KG1 (cell line): ENCODE measurements around the gene EFCAB10.

ENCODE experiments used
- DNase-seq: peaks from one replicate; lab custom pipeline; 2025; lab: John Stamatoyannopoulos, UW

EFCAB10 gene, protein sequence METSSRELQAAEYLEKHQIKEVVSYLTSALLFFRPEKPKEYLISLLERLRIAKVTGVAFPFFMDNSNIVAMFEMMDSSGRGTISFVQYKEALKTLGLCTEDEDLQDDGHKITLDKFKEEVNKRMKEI

DNA sequence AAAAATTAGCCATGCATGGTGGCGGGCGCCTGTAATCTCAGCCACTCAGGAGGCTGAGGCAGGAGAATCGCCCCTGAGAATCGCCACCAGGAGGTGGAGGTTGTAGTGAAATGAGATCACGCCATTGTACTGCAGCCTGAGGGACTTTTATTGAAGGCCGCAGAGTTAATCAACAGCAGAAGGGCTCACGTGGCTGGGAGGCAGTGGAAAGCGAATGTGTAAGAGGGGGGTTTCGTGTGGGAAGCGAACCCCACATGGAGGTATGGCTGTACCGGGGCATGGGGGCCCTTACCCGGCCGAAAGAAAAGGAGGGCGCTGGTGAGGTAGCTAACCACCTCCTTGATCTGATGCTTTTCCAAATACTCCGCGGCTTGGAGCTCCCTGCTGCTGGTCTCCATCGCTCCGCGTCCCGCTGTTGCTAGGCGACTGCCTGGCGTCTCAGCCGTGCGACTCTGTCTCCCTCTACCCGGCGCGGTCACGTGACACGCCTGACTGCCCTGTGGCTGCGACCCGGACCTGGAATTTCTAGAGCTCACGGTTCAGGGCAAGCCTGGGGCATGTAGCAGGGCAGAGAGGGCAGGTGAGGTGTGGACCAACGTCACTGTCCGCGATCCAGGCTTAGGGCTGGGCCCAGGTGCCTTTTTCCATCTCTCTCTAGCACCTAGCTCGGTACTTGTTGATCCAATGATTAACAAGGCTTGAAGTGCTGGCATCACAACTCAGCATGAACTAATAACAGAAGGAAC, at the start of gene EFCAB10:
Gene EFCAB10, minus strand, starts transcription at position 428 of the 746 bp plus-strand sequence. Its CDS starts 30 bp downstream, at position 398.
- no peak for DNase-seq

DNA sequence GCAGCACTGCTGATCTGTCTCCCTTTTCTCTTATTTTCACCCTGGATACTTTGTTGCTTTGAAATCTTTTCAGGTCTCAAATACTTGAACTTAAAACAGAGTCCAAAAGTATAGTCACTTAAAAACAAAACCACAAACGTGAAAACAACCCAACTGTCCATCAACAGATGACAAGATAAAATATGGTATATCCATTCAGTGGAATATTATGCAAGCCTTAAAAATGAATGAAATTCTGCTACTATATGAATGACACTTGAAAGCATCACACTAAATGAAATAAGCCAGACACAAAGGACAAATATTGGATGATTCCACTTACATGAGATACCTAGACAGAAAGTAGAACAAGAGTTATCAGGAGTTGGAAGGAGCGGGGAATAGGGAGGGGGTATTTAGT, 44.7 kb upstream of the EFCAB10 start:
- DNase-seq, result no peak

DNA sequence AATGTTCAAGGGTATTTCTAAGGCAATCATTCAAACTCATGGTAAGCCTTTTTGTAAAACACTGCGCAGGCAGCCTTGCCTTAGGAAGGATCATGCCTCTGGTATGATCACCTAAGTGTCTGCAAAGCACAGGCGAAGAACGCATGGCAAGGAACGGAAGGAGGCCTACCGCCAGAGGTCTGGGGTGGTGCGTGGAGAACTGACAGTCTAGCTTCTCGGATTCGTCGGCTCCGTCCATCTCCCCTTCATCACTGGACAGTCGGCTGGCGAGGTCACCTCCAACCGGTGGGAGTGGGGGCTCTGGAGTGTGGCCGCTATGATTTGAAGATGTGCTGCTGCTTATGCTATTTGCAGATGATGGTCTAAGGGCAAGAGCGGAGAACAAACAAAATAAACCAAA, 42.6 kb upstream of the EFCAB10 start:
- DNase-seq, result no peak

DNA sequence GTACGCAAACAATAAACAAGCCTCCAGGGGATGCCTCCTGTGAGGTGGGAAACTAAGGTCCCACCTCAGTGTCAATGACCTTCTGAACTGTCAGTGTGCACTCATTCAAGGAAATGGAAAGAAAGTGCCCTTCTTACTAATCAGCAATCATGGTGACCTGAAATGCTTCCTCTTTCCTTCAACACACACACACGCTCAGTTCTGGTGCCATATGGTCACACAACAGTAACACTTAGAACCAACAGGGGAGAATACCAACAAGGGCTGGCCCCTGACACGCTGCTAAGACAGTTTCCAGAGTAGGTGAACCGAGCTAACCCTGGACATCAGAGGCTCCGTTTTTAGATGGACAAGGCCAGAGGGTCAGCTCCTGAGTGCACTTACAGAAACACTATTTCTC, 42.1 kb upstream of the EFCAB10 start:
- no peak for DNase-seq

DNA sequence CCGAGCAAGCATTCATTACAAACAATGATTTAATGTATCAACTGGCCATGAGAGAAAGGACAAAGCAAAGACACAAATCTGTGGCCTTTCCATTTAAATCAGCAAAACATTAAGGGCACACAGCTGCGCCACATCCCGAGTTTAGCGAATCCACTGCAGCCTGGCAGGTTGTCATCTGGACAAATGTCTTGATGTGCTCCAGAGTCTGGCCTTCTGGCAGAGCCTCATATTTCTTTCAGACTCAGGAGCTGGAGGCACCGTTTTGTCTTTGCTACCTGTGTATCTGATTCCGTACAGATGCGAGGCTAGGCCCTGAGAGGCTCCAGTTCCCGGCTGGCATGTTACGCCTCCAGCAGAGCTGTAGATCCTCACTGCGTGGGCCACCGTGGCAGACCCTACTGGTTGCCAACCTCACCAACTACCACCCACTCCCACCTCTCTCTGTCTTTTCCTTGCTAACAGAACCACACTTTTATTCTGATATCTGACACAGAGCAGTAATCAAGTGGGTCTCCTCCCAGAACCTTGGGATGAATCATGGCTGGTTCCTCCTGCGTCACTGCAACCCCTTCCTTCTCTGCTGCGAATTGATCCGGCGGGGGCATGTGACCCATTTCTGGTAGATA, 40.9 kb upstream of the EFCAB10 start:
- no peak for DNase-seq

DNA sequence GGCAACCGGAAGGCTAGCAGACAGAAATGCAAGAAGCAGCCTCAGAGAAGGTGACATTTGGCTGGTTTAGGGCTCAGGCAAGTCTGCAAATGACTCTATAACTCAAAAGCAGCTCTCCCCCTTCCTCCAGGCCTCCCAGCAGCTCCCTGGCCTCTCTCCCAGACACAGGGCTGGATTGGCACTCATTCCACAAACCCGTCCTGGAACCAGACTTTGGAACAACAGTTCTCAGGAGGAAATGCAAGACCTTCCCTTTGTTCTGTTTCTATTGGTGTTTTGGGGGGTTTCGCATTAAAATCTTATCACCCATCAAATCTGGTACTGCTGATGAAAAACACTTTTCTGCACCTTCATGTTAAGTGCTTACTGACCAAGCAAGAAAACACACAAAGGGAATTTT, 40.3 kb upstream of the EFCAB10 start:
- no peak for DNase-seq

DNA sequence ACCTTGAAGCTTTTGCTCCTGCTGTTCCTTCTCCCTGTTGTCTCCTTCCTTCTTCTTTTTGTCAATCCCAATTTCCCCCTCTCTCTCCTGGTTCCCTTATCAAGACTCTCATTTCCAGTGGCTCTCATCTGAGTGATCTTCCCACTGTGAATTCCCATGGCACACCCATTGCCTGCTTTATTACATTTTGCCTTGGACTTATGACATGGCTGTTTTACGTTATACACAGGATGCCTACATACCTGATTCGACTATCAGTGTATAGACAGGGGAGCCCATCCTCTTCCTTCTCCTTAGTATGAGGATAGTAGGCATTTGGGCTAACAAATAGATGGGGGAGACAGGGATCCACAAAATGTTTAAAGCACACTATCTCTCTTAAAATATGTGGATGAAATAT, 39.9 kb upstream of the EFCAB10 start:
- no peak for DNase-seq

DNA sequence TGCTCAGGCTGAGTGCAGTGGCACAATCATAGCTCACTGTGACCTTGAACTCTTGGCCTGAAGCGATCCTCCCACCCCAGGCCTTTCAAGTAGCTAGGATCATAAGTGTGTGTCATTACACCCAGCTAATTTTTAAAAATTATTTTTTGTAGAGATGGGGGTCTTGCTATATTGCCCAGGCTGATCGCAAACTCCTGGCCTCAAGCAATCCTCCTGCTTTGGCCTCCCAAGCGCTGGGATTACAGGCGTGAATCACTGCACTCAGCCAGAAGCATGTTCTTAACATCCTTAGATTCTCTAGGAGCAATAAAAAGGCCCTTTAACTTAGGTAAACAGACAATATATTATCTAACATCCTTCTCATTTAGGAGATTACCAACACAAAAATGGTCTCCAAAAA, 38.3 kb upstream of the EFCAB10 start:
- DNase-seq, result no peak

DNA sequence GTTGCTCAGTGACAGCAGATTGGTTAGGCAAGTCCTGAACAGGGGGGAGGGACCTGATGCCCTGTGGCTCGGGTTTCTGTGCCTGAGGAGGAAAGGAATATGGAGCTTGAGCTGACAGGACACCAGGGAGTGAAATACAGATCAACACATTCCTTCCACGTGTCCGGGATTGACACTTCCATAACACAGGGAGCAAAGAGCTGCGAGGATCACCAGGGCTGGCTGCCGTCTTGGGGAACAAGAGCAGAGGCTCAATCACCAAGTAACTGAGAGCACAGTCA, 36.7 kb upstream of the EFCAB10 start:
- no peak for DNase-seq

DNA sequence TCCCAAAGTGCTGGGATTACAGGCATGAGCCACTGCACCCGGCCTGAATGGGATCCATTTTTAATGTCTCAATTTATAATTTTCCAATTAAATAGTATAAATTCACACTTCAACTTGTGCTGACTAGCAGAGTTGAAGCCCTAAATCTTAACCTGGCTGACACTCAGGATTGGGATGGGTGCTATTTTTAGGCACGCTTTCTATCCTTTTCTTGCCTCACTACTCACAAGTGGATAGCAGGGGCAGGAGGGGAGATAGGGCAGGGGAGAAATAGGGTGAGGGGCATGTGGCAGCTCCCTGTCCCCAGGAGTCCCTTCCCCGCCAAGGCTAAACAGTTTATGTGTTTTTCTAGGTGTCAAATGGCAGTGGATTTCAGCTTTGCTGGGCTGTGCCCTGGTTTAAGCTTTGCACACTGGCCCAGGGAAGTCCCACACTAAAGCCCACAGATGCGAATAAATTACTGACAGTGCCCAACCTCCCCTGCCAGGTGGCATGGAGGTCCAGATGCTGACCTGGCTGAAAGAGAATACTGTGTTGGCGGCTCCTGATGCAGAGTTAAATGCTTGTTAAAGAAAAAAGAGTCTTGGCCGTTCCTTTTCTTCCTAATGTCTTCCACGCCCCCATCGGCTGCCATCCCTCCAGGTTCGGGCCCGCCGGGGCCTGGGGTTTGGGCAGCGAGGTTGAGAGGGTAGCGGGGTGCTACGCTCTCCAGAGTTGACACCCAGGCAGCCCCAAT, 36.2 kb upstream of the EFCAB10 start:
- DNase-seq, result no peak

DNA sequence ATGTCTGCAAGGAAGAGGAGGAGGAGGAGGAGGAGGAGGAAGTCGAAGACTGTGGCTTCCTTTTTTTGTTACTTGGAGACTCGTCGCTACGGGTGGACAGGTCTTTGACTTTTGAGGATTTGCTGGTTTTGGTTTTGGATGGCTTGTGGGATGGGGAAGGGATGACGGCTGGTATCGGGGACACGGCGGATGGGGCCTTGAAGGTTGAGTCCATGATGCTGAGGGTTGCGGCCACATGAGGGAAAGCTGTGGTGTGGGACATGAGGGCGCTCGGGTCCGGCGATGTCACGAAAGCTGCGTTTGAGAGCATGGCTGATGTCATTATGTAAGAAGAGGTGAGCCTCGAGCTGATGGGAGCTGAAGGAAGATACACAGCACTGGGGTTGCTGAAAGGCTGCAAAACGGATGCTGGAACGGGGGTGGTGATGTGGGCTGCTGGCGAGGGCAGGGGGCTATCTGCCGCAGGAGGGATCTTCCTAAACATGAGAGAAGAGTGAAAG, 33.1 kb upstream of the EFCAB10 start:
- DNase-seq, result no peak

DNA sequence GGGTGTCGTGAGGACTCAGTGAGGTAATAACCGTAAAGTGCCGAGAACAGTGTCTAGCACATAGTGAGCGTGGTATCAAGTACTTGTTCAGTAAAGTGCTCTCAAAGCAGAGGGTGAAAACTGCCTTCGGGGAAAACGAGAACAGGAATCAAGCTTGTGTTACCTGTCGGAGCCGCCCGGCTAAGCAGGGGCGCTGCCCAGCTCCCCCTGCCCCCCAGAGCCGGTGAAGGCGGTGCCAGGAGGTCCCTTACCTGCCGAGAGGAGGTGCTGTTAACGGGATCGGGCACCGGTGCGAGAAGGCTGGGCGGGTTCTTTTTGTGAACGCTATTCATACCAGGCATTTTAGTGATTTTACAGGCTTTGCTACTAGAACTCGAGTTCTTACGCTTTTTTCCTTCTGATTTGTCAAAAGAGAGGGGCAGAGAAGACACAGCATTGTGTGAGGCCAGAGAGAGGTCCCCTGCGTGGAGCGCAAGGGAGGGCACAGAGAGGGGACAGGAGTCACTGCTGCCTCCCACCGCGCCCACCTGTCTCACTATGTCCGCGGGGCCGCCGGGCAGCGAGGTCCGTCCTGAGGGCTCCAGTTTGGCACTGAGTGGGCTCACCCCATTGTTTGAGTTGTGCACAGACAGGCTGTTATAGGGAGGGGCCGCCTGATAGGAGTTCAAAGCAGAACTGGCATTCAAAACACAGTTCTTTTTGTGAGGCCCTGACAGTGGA, 32.5 kb upstream of the EFCAB10 start:
- DNase-seq, result no peak

DNA sequence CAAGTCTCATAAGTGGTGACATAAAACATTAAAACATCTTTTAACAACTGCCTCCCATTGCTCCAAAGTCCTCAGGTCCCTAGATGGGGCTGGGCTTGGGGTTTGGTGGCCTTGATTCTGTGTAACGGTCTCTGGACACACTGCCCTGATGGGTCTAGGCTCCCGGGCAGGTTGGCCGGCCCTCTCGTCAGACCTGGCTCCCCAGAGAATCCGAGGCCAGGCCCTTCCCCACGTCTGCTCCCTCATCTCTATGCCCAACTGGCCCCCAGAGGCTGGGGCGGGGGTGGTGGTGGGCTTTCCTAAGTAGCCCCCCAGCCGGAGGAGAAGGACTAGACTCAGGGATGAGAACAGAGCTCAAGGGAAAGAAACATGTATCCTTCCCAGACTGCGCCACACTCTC, 31.5 kb upstream of the EFCAB10 start:
- DNase-seq, result no peak

DNA sequence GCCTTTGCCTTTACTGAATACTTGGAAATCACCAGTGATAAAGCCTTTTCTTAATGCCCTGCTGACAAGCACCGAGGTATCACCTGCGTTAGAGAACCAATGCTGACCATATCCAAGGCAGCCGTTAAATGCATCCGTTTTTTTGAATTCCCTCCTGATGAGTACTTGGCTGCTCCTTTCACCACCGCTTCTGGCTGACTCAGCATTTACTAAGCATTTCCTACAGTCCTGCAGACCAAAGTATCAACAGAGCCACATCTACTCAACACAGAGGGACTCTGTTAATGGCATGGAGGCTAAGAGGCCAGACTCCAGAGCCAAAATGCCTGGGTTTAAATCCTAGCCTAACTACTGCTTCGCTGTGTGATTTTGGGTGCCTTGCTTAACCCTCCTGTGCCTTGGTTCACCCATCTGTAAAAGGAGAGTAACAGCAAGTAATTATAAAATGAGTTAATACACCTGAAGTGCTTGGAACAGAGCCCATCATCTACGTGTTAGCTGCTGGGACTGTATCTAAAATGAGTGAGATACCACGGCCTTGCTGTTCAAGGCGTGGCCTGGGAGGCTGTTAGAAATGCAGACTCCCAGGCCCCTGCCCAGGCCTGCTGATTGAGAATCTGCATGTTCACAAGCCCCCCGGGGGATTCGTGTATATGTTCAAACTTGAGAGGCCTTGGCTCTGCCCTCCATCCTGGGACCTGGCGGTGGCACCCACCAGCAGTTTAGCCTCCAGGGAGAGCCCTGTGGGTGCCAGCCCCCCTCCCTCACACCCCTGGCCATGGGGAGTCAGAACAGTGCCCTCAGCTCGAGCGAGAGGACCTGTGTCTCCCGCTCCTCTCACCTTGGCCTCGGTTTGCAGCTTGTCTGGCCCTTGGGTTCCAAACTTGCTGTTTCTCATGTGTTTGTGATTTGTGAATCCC, 30.8 kb upstream of the EFCAB10 start:
- DNase-seq, result no peak

DNA sequence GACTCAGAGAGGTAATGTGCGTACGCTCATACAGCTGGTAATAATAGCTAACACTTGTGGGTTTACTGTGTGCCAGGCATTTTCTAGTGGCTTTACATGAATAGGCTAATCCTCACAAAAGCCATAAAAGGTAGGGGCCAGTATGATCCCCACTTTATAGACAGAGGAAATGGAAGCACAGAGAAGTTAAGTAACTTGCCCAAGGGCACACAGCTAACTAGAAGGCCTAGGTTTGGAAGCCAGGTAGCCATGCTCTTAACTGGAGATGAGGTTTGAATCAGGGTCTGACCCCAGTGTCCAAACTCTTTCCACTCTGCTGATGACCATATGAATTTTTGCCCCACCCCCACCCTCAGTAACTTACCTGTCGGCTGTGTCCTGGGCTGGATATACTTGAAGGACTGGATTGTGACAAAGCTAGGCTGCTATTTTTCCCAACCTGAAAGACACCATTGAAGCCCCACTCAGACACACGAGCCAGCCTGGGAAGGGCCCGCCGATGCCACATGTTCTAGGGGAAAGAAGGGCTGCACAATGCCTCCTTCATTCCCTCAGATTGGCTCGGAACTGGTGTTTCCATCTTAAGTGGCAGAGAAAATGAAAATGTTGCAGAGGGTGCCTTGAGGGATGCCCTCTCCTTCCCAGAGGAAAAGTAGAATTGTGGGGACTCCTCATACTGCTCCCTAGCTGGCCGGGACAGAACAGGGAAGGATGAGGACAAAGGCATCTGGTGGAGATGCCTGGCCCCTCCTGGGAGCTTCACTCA, 29.1 kb upstream of the EFCAB10 start:
- no peak for DNase-seq

DNA sequence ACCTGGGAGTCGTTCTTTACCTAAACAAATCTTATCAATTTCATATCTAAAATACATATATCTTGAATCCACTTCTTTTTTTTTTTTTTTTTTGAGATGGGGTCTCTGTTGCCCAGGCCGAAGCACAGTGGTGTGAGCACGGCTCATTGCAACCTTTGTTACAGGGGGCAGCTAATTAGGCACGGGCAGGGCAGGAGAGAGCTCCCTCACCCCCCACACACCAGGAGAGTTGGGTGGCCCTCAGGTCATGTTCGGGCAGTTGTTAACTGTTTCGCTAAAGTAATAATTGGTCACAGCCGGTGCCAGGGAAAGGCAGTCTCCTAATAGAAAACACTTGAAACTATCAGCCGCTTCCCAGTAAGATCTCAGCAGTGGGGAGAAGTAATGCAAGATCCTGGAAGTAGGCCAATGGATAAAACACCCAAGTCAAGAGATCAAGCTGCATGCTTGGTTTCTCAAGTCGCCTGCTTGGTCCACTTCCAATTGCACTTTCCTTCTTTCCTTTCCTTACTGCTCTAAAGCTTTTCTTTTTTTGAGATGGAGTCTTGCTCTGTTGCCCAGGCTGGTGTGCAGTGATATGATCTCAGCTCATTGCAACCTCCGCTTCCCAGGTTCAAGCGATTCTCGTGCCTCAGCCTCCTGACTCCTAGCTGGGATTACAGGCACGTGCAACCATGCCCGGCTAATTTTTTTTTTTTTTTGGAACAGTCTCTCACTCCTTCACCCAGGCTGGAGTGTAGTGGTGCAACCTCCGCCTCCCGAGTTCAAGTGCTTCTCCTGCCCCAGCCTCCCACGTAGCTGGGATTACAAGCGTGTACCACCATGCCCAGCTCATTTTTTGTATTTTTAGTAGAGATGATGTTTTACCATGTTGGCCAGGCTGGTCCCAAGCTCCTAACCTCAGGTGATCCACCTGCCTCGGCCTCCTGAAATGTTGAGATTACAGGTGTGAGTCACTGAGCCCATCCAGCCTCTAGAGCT, 21.3 kb upstream of the EFCAB10 start:
- no peak for DNase-seq

DNA sequence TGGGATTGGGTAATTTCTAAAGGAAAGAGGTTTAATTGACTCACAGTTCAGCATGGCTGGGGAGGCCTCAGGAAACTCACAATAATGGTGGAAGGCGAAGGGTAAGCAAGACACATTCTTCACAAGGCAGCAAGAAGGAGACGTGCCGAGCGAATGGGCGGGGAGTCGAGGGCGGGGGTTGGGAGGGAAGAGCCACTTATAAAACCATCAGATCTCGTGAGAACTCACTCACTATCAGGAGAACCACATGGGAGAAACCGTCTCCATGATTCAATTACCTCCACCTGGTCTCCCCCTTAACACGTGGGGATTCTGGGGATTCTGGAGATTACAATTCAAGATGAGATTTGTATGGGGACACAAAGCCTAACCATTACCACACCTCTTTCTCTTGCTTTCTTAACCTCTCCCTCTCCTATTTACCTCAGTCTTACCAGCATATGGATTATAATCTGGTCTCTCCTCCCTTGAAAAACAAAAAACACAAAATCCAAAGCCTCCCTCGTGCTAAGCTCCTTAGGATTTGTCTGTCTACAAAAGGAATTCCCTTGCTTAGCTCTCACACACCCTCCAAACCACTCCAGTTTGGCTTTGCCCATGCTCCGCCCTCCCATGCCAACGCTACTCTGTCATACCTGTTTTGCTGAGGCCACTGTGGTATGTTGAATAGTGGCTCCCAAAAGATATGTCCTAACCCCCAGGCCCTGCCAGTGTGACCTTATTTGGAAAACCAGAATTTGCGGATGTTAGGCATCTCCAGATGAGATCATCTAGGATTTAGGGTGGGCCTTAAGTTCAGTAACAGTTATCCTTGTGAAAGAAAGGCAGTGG, 19.6 kb upstream of the EFCAB10 start:
- no peak for DNase-seq

DNA sequence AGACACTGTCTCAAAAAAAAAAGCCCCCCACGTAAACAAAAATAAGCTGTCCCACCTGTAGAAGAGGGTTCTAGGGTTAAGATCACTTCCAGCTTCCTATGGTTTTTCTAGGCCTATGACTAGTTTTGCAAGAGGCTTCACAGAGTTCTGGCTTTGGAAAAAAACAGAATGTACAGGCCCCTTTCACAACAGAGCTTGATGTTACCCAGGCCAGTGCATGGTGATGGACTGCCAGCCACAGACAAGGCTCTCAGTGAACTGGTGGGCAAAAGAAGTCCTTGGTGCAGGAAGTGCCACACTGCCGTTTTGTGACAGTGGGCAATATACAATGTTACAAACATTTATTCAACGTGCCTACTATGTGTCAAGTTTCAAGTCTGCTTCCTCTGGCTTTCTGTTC, 18.3 kb upstream of the EFCAB10 start:
- DNase-seq, result no peak
